KMS-11 (cell line): ENCODE data around the gene SKAP2.

ENCODE experiments used
- H2AFZ ChIP-seq: fragments of 200-600 bp; sonication (generic); 2 replicates; pipeline ENCODE4 v1.6.1; 2016; ENCODE audit warnings: antibody characterized with exemption, mixed run types, low read depth
- H3K27ac ChIP-seq: fragments of 200-600 bp; sonication (generic); 2 replicates; pipeline ENCODE4 v1.6.1; 2016; ENCODE audit warnings: mild to moderate bottlenecking, mixed run types
- H3K27me3 ChIP-seq: fragments of 200-600 bp; sonication (generic); 2 replicates; pipeline ENCODE4 v1.6.1; 2017; ENCODE audit warnings: mild to moderate bottlenecking, low read depth, mixed run types, moderate library complexity; ENCODE audit not compliant: insufficient read depth
- H3K36me3 ChIP-seq: fragments of 200-600 bp; sonication (generic); 2 replicates; pipeline ENCODE4 v1.6.1; 2017; ENCODE audit warnings: mild to moderate bottlenecking, mixed run types; ENCODE audit not compliant: insufficient read depth
- H3K4me1 ChIP-seq: fragments of 200-600 bp; sonication (generic); 2 replicates; pipeline ENCODE4 v1.6.1; 2016; ENCODE audit warnings: mild to moderate bottlenecking, low read depth, mixed run types; ENCODE audit not compliant: poor library complexity, severe bottlenecking
- H3K4me2 ChIP-seq: fragments of 200-600 bp; sonication (generic); 2 replicates; pipeline ENCODE4 v1.7.0; 2016; ENCODE audit warnings: mild to moderate bottlenecking, mixed run types
- H3K4me3 ChIP-seq: fragments of 200-600 bp; sonication (generic); IDR thresholded peaks from 2 replicates; pipeline ENCODE4 v1.6.1; 2017; ENCODE audit warnings: low read depth, low read length, mixed read lengths; ENCODE audit not compliant: insufficient read depth
- H3K79me2 ChIP-seq: fragments of 200-600 bp; sonication (generic); 2 replicates; pipeline ENCODE4 v1.6.1; 2016; ENCODE audit warnings: low read depth, mixed run types; ENCODE audit not compliant: insufficient read depth
- H3K9ac ChIP-seq: fragments of 200-600 bp; sonication (generic); 2 replicates; pipeline ENCODE4 v1.6.1; 2016; ENCODE audit warnings: mild to moderate bottlenecking, mixed run types
- H4K20me1 ChIP-seq: fragments of 200-600 bp; sonication (generic); 2 replicates; pipeline ENCODE4 v1.6.1; 2016; ENCODE audit warnings: mild to moderate bottlenecking, mixed run types; ENCODE audit not compliant: insufficient read depth
- CTCF ChIP-seq: fragments of 200-600 bp; sonication (generic); conservative IDR thresholded peaks from 2 replicates; pipeline ENCODE4 v1.6.1; 2017; ENCODE audit warnings: low read depth, mild to moderate bottlenecking, antibody characterized with exemption, low read length, moderate library complexity, mixed read lengths

The SKAP2 gene

DNA sequence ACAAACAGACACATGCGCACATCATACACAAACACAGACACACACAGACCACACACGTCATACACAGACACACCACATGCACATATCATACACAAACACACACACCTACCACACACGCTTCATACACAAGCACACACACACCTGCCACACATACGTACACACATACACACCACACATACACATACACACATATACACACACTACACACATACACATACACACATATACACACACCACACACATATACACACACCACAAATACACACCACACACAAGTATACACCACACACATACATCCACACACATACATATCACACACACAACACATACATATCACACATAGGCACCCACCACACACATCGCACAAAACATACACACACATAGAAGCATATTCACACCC lies 224.7 kb downstream of the SKAP2 start:
- no peaks in the 10 kb centered on the region for H3K4me1 ChIP-seq
- no peaks in the 10 kb centered on the region for H4K20me1 ChIP-seq
- H3K9ac ChIP-seq = no peak overlapping the region
- H2AFZ ChIP-seq = no peak overlapping the region
- H3K36me3 ChIP-seq = no peaks in the 10 kb centered on the region
- H3K4me2 ChIP-seq = no peak overlapping the region
- no peak for TF ChIP-seq CTCF
- no peak overlapping the region for H3K4me3 ChIP-seq
- H3K27ac ChIP-seq = no peak overlapping the region
- H3K79me2 ChIP-seq = no peaks in the 10 kb centered on the region
- H3K27me3 ChIP-seq = no peaks in the 10 kb centered on the region

DNA sequence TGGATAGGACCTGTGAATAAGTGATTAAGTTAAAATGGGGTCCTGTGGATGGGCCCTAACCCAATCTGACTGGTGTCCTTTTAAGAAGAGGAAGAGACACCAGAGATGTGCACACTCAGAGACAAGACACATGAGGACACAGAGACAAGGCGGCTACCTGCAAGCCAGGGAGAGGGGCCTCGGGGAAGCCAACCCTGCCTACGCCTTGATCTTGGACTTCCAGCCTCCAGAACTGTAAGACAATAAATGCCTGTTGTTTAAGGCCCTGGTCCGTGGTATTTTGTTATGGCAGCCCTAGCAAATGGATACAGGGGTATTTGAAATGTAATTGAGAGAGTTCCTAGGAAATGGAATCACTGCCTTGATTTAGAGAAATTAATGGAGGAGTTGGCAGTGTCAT lies 225.3 kb downstream of the SKAP2 start:
- H3K36me3 ChIP-seq = no peaks in the 10 kb centered on the region
- no peaks in the 10 kb centered on the region for H3K4me1 ChIP-seq
- H3K79me2 ChIP-seq = no peaks in the 10 kb centered on the region
- H2AFZ ChIP-seq = no peak overlapping the region
- H4K20me1 ChIP-seq = no peaks in the 10 kb centered on the region
- H3K9ac ChIP-seq = no peak overlapping the region
- no peak overlapping the region for H3K4me3 ChIP-seq
- TF ChIP-seq CTCF = no peak
- no peak overlapping the region for H3K4me2 ChIP-seq
- H3K27ac ChIP-seq = no peak overlapping the region
- H3K27me3 ChIP-seq = no peaks in the 10 kb centered on the region

- Histone ChIP-seq H4K20me1 (no peaks in the 10 kb centered on the region), H3K36me3 (no peaks in the 10 kb centered on the region), H3K9ac (no peak overlapping the region), H3K4me1 (no peaks in the 10 kb centered on the region), H3K79me2 (no peaks in the 10 kb centered on the region), H3K27ac (no peak overlapping the region), H3K27me3 (no peaks in the 10 kb centered on the region), H3K4me2 (no peak overlapping the region), H3K4me3 (no peak overlapping the region), H2AFZ (no peak overlapping the region)
- TF ChIP-seq CTCF = no peak
Measured at GRCh38 chr7:26638140-26638539, 226.2 kb downstream of the SKAP2 start.

GRCh38 chr7:26637610-26638009 lies 226.8 kb downstream of the SKAP2 start:
- Histone ChIP-seq H3K79me2 (no peaks in the 10 kb centered on the region), H3K36me3 (no peaks in the 10 kb centered on the region), H3K27ac (no peak overlapping the region), H3K4me3 (no peak overlapping the region), H3K27me3 (no peaks in the 10 kb centered on the region), H3K9ac (no peak overlapping the region), H3K4me2 (no peak overlapping the region), H3K4me1 (no peaks in the 10 kb centered on the region), H2AFZ (no peak overlapping the region), H4K20me1 (no peaks in the 10 kb centered on the region)
- TF ChIP-seq CTCF = no peak

GRCh38 chr7:26636808-26637207 lies 227.6 kb downstream of the SKAP2 start:
- no peak overlapping the region for H3K27ac ChIP-seq
- H3K36me3 ChIP-seq = no peaks in the 10 kb centered on the region
- no peak overlapping the region for H3K4me3 ChIP-seq
- H3K4me2 ChIP-seq = no peak overlapping the region
- H4K20me1 ChIP-seq = no peaks in the 10 kb centered on the region
- H3K4me1 ChIP-seq = no peaks in the 10 kb centered on the region
- H2AFZ ChIP-seq = no peak overlapping the region
- TF ChIP-seq CTCF = no peak
- no peaks in the 10 kb centered on the region for H3K27me3 ChIP-seq
- H3K9ac ChIP-seq = no peak overlapping the region
- no peaks in the 10 kb centered on the region for H3K79me2 ChIP-seq
